ENCODE data around the gene EXOC3L1.

EXOC3L1 gene

DNA sequence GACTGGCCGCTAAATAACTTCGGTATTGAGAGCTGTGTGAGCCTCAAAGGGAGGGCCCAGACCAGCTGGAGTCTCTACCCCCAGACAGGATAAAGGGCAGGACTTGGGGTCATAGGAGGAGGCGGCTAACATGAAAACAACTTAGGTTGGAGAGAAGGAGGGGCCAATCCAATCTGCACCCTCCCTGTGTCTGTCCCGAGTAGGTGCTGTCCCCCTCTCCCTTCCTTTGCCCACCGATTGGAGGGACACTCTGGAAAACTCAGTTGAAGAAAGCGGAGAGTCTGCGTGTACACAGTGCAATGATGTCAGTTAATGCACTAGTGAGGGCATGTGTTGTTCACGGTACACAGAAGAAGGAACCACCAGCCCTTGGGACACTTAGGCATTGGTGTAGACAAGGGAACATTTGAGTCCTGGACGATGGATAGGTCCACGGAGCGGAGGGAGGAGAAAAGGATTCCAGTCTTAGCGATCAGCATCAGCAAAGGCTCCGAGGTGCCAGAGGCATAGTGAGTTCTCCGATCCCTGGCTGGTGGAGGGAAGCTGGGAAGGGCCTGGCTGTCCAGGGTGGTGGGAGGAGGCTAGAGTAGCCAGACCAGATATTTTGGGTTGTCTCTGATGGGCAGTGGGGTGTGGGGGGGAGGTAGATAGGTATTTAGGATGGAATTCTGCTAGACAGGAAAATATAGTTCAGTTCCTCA is 18.8 kb downstream of the EXOC3L1 start:
- peak; percentile 1 for ATAC-seq
- no peak for TF ChIP-seq ESRRG (CRISPR knock-in tag; IDR thresholded peaks at IDR 0.05)
- TF ChIP-seq ARNTL (CRISPR knock-in tag; IDR thresholded peaks at IDR 0.05; ENCODE audit: borderline replicate concordance, low read depth): no peak
- TF ChIP-seq ZNF565 (CRISPR knock-in tag; conservative IDR thresholded peaks at IDR 0.05; ENCODE audit: low read depth): no peak
- TF ChIP-seq CSDC2 (CRISPR knock-in tag; IDR thresholded peaks at IDR 0.05): no peak
- TF ChIP-seq TOX (CRISPR knock-in tag; IDR thresholded peaks at IDR 0.05; ENCODE audit: borderline replicate concordance): no peak
- no peak for TF ChIP-seq BACH2 (CRISPR knock-in tag; IDR thresholded peaks at IDR 0.05; ENCODE audit: borderline replicate concordance)
- TF ChIP-seq GLIS3 (CRISPR knock-in tag; IDR thresholded peaks at IDR 0.05): no peak
- TF ChIP-seq RARB (CRISPR knock-in tag; IDR thresholded peaks at IDR 0.05): no peak
- TF ChIP-seq, protein P1, sequence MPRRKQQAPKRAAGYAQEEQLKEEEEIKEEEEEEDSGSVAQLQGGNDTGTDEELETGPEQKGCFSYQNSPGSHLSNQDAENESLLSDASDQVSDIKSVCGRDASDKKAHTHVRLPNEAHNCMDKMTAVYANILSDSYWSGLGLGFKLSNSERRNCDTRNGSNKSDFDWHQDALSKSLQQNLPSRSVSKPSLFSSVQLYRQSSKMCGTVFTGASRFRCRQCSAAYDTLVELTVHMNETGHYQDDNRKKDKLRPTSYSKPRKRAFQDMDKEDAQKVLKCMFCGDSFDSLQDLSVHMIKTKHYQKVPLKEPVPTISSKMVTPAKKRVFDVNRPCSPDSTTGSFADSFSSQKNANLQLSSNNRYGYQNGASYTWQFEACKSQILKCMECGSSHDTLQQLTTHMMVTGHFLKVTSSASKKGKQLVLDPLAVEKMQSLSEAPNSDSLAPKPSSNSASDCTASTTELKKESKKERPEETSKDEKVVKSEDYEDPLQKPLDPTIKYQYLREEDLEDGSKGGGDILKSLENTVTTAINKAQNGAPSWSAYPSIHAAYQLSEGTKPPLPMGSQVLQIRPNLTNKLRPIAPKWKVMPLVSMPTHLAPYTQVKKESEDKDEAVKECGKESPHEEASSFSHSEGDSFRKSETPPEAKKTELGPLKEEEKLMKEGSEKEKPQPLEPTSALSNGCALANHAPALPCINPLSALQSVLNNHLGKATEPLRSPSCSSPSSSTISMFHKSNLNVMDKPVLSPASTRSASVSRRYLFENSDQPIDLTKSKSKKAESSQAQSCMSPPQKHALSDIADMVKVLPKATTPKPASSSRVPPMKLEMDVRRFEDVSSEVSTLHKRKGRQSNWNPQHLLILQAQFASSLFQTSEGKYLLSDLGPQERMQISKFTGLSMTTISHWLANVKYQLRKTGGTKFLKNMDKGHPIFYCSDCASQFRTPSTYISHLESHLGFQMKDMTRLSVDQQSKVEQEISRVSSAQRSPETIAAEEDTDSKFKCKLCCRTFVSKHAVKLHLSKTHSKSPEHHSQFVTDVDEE (CRISPR knock-in tag; IDR thresholded peaks at IDR 0.05): no peak
- TF ChIP-seq, protein P2, sequence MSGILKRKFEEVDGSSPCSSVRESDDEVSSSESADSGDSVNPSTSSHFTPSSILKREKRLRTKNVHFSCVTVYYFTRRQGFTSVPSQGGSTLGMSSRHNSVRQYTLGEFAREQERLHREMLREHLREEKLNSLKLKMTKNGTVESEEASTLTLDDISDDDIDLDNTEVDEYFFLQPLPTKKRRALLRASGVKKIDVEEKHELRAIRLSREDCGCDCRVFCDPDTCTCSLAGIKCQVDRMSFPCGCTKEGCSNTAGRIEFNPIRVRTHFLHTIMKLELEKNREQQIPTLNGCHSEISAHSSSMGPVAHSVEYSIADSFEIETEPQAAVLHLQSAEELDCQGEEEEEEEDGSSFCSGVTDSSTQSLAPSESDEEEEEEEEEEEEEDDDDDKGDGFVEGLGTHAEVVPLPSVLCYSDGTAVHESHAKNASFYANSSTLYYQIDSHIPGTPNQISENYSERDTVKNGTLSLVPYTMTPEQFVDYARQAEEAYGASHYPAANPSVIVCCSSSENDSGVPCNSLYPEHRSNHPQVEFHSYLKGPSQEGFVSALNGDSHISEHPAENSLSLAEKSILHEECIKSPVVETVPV (CRISPR knock-in tag; IDR thresholded peaks at IDR 0.05): no peak

DNA sequence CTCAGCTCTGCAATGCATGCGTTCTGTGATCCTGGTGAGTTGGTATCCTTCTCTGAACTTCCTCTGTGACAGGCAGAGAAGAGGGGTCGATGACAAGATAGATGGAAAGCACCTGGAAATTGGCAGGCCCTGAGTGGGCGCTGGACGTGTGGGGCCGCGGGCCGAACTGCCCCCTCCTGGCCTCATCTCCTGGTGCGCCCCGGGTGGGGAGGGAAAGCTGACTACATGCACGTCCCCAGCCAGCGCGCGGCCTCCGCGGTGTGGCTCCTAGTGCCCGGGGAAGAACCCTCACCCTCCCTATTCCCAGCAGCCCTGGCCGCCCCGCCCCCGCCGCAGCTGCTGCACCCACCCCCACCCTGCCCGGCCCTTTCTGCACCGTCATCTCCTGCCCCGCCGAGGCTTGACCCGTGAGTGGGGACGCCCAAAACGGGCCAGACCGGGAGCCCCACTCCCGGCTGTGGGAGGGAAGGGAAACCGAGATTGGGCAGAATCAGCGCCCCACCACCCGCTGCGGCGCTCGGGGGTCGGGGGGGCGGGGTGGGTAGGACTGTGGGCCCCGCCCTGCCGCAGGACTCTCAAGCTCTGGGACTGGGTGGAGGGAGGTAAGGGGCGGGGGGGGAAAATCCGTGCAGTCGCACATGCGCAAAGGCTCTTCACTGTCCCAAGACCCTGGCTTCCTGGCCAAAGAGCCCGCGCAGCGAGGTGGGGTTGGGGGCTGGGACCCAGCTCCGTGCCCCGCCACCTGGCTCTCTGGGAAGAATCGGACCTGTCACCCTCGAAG is 19.6 kb downstream of the EXOC3L1 start, which contains the start of gene NOL3:
Gene NOL3, plus strand, starts transcription at position 371 of the 781 bp plus-strand sequence.
- TF ChIP-seq ZNF8 (CRISPR knock-in tag; IDR thresholded peaks at IDR 0.05) (no peak), GLIS3 (CRISPR knock-in tag; IDR thresholded peaks at IDR 0.05) (no peak), RARB (CRISPR knock-in tag; IDR thresholded peaks at IDR 0.05) (no peak), CSDC2 (CRISPR knock-in tag; IDR thresholded peaks at IDR 0.05) (no peak), ZFP30 (CRISPR knock-in tag; IDR thresholded peaks at IDR 0.05) (no peak), BACH2 (CRISPR knock-in tag; IDR thresholded peaks at IDR 0.05; ENCODE audit: borderline replicate concordance) (no peak), TOX (CRISPR knock-in tag; IDR thresholded peaks at IDR 0.05; ENCODE audit: borderline replicate concordance) (no peak), ZC3H10 (CRISPR knock-in tag; IDR thresholded peaks at IDR 0.05) (no peak), ESRRG (CRISPR knock-in tag; IDR thresholded peaks at IDR 0.05) (no peak), ZFP3 (CRISPR knock-in tag; IDR thresholded peaks at IDR 0.05) (no peak)
- TF ChIP-seq, protein P3, sequence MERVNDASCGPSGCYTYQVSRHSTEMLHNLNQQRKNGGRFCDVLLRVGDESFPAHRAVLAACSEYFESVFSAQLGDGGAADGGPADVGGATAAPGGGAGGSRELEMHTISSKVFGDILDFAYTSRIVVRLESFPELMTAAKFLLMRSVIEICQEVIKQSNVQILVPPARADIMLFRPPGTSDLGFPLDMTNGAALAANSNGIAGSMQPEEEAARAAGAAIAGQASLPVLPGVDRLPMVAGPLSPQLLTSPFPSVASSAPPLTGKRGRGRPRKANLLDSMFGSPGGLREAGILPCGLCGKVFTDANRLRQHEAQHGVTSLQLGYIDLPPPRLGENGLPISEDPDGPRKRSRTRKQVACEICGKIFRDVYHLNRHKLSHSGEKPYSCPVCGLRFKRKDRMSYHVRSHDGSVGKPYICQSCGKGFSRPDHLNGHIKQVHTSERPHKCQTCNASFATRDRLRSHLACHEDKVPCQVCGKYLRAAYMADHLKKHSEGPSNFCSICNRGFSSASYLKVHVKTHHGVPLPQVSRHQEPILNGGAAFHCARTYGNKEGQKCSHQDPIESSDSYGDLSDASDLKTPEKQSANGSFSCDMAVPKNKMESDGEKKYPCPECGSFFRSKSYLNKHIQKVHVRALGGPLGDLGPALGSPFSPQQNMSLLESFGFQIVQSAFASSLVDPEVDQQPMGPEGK (CRISPR knock-in tag; IDR thresholded peaks at IDR 0.05; ENCODE audit: borderline replicate concordance): no peak
- TF ChIP-seq, protein P4, sequence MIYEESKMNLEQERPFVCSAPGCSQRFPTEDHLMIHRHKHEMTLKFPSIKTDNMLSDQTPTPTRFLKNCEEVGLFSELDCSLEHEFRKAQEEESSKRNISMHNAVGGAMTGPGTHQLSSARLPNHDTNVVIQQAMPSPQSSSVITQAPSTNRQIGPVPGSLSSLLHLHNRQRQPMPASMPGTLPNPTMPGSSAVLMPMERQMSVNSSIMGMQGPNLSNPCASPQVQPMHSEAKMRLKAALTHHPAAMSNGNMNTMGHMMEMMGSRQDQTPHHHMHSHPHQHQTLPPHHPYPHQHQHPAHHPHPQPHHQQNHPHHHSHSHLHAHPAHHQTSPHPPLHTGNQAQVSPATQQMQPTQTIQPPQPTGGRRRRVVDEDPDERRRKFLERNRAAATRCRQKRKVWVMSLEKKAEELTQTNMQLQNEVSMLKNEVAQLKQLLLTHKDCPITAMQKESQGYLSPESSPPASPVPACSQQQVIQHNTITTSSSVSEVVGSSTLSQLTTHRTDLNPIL (CRISPR knock-in tag; IDR thresholded peaks at IDR 0.05; ENCODE audit: low read depth): no peak
- TF ChIP-seq, protein P5, sequence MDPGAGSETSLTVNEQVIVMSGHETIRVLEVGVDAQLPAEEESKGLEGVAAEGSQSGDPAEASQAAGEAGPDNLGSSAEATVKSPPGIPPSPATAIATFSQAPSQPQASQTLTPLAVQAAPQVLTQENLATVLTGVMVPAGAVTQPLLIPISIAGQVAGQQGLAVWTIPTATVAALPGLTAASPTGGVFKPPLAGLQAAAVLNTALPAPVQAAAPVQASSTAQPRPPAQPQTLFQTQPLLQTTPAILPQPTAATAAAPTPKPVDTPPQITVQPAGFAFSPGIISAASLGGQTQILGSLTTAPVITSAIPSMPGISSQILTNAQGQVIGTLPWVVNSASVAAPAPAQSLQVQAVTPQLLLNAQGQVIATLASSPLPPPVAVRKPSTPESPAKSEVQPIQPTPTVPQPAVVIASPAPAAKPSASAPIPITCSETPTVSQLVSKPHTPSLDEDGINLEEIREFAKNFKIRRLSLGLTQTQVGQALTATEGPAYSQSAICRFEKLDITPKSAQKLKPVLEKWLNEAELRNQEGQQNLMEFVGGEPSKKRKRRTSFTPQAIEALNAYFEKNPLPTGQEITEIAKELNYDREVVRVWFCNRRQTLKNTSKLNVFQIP (CRISPR knock-in tag; IDR thresholded peaks at IDR 0.05; ENCODE audit: borderline replicate concordance, low read depth): no peak
- TF ChIP-seq, protein P2 (CRISPR knock-in tag; IDR thresholded peaks at IDR 0.05): no peak
- peak; percentile 55 for ATAC-seq

Measured in SK-N-SH treated with all-trans-retinoic acid at 6 μM for 48 hours (cell line).